SK-N-SH (cell line): ENCODE measurements around the gene ATP8A2.

Source experiments
- GABPA ChIP-seq: IDR thresholded peaks from 2 replicates; pipeline ENCODE4 v1.4.0; 2012; ENCODE audit warnings: low read depth, mild to moderate bottlenecking
- TF ChIP-seq, protein P1 (sequence below): fragments of 200-600 bp; sonication (generic); IDR thresholded peaks from 2 replicates; pipeline ENCODE4 v1.6.1; 2017; ENCODE audit warnings: antibody characterized with exemption, mild to moderate bottlenecking, moderate library complexity
- TF ChIP-seq, protein P2 (sequence below): IDR thresholded peaks from 2 replicates; pipeline ENCODE4 v1.4.0; 2012; ENCODE audit warnings: low read depth

DNA sequence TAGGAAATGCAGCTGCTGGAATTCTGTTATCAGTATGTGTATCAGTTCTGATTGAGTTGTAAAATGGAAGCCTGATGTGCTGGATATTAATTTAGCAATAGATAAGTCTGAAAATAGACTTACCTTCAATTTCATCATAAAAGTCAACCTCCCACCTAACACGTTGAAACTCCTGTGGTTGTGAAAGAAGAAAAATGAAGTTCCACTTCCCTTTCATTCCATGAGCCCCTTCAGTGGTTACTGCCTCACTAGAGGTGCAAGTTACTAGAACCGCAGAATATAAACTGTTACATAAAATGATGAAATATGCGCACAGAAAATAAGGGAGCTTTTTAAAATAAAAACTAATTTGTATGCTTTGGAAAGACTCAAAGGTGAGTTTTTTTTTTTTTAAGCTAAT is 430.8 kb downstream of the ATP8A2 start:
- TF ChIP-seq, protein P1, sequence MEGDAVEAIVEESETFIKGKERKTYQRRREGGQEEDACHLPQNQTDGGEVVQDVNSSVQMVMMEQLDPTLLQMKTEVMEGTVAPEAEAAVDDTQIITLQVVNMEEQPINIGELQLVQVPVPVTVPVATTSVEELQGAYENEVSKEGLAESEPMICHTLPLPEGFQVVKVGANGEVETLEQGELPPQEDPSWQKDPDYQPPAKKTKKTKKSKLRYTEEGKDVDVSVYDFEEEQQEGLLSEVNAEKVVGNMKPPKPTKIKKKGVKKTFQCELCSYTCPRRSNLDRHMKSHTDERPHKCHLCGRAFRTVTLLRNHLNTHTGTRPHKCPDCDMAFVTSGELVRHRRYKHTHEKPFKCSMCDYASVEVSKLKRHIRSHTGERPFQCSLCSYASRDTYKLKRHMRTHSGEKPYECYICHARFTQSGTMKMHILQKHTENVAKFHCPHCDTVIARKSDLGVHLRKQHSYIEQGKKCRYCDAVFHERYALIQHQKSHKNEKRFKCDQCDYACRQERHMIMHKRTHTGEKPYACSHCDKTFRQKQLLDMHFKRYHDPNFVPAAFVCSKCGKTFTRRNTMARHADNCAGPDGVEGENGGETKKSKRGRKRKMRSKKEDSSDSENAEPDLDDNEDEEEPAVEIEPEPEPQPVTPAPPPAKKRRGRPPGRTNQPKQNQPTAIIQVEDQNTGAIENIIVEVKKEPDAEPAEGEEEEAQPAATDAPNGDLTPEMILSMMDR = no peak
- TF ChIP-seq GABPA = no peak
- TF ChIP-seq, protein P2, sequence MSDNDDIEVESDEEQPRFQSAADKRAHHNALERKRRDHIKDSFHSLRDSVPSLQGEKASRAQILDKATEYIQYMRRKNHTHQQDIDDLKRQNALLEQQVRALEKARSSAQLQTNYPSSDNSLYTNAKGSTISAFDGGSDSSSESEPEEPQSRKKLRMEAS = no peak
